ENCODE measurements around the gene LRRC42.

DNA sequence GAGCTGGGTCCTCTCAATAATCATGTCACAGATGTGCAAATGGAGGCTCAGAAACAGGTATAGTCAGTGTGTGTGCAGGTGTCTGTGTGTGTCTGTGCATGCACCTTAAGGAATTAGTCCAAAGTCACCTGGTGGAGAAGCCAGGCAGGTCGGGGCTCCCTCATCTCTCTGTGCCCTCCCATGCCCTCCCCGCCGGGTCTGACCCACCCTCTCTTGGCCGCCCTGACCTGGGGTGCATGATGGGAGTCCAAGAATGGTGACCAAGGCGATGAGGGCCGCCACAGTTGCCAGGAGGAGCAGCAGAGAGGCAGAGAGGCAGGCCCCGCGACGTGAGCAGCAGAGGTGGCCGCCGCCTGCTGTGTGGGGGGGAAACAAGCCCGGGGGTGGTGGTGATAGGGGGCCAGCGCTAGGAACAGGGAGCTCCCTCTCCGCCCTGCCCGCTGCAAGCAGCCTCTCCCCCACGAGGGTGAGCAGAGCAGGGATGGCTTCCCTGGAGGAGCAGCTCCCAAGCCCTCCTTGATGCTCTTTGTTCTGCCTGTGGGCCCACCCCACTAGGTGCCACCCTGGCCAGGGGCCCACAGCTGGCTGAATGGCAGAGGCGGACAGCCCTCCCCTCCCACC is 68.0 kb downstream of the LRRC42 start:
- TF ChIP-seq, protein P1, sequence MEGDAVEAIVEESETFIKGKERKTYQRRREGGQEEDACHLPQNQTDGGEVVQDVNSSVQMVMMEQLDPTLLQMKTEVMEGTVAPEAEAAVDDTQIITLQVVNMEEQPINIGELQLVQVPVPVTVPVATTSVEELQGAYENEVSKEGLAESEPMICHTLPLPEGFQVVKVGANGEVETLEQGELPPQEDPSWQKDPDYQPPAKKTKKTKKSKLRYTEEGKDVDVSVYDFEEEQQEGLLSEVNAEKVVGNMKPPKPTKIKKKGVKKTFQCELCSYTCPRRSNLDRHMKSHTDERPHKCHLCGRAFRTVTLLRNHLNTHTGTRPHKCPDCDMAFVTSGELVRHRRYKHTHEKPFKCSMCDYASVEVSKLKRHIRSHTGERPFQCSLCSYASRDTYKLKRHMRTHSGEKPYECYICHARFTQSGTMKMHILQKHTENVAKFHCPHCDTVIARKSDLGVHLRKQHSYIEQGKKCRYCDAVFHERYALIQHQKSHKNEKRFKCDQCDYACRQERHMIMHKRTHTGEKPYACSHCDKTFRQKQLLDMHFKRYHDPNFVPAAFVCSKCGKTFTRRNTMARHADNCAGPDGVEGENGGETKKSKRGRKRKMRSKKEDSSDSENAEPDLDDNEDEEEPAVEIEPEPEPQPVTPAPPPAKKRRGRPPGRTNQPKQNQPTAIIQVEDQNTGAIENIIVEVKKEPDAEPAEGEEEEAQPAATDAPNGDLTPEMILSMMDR (IDR thresholded peaks at IDR 0.05) = no peak
- no peak for TF ChIP-seq EZH2 (IDR thresholded peaks at IDR 0.05)
